HG02623 (cell line): Measurements from ENCODE around the gene COL8A1.

Source experiments
- ATAC-seq: cut with Tn5 transposase; IDR thresholded peaks from one replicate; pipeline ENCODE4 v1.9.1; 2021; ENCODE audit warnings: moderate library complexity; ENCODE audit not compliant: unreplicated experiment

COL8A1 gene

DNA sequence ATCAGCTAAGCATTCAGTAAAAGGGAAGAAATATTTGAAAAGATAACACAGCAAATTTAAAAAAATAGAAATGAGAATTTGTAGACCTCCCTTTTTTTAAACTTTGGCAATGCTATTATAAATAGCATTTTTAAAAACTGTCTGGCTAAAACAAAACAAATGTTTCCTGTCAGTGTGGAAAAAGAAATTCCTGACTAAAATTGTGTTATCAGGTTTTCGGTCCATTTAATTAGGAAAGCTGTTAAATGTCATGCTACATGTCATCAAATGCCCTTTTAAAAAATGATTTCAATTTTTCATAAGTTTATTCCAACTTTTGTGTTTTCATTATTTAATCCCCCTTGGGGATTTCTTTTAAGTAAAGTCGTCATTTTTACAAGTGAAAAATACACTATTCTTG, 29.6 kb downstream of the COL8A1 start:
- no peak for ATAC-seq

DNA sequence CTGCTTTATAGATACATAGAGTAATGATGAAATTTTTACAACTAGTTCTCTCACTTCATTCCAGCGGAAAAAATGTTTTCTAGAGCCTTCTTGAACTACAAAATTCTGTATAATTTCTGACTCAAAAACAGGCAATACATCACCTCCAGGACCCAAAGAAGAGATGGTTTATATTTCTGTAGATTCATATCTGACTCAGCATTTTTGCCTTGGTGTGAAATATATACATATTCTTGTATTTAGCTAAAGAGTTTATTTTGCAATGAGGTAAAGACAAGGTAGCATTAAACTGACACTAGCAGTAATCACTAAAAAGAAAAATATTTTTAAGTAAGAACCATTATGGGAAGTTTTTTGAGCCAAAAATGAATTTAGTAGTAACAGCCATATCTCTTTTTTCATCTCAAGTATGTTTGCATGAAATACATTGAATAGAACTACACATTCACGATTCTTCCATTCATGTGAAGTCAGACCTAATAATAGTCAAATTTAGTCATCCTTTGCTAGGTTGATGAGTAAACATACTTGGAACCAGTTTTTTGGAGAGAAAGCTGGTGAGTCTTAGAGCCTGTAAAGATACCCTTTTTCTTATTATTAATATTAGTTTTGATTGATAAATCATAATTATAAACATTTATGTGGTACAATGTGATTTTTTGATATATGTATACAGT, 31.6 kb downstream of the COL8A1 start:
- ATAC-seq: no peak

DNA sequence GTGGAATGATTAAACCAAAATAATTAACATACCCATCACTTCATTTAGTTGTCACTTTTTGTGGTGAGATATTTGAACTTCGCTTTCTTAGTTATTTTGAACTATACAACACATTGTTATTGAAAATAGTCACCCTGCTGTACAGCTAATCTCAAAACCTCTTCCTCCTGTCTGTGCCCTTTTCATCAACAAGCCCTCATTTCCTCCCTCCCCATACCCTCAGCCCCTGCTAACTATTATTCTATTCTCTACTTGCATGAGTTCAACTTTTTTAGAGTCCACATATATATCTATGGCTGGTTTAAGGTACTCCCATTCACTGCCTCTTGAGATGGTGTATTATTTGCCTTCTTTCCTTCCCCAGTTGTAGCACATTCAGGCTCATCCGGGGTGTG, 32.2 kb downstream of the COL8A1 start:
- no peak for ATAC-seq

DNA sequence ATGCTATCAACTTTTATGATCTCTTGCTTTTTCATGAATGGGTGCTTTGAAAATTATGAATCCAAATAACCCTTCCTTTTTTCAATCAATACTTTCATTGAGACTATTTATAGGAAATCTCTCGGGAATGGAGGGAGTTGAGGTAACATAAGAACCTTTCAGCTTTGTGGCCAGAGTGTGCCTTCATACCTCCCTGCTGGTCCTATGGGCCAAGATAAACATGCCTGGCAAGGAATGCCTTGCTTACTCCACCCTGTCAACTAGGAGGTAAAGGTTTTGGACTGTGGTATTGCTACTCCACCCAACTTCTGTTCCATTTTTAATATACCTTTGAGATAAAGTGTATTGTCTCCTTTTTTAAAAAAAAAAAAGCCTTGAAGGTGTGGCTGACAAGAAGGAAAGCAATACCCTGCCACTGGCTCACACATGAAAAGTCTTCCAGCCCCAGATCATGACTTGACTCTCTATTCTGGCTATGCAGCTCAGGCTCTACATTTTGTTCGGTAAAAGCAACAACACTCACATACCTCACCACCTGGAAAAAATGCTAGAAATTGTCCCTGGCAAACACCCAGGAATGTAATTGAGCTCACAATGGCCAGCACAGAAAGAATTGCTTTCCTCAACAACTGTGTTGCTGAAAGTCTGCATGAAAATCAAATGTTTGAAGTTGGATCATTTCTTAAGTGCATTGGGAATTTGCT, 35.8 kb downstream of the COL8A1 start:
- no peak for ATAC-seq

DNA sequence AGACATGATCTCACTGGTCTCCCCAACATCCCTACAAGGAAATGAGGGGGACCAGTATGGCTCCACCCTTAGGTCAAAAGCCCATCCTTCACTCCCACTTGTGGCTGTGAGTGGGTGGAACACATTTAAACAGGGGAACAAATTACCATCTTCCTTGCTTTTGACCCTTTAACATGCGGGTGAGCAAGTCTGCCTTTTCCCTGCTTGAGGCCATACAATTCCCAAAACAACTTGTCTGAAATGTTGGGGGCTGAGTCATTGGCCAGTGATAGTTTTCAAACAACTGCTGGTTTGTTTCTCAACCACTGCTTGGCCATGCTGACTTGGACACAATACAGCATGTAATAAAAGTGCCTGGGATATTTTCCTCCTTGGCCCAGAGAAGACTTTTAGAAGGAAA, 39.6 kb downstream of the COL8A1 start:
- ATAC-seq: no peak

DNA sequence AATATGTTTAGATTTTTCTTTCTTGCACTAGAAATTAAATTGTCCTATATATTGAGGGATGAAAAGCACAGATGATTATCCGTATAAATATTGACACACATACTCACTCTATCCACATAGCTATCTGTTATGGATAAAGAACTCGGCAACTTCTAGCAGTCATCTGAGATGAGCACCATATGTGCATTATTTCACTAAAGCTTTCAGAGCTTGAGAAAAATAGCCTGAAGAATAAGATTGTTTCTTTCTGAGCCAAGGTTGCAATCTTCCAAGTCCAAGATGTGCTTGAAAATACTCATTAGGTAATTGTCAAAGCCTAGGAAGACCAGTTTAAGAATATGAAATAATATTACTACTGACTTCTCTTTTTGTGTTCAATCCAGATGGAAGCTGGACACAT, 40.5 kb downstream of the COL8A1 start:
- no peak for ATAC-seq

DNA sequence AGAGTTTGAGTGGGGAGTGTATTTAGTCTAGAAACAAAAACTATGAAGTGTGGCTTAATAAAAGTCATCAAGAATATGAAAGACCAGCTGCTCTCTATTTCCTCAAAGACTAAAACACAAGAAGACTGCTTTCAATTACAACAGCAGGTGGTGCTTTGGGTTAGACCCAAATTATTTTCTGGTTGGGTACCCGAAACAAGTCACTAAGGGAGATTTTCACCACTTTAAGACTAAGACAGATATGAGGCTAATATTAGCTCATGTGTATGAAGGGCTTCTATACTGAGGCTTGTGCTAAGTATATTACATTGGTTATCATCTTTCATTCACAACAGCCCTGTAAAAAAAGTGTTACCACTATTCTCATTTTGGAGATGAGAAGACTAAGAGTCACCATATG, 43.1 kb downstream of the COL8A1 start:
- no peak for ATAC-seq

DNA sequence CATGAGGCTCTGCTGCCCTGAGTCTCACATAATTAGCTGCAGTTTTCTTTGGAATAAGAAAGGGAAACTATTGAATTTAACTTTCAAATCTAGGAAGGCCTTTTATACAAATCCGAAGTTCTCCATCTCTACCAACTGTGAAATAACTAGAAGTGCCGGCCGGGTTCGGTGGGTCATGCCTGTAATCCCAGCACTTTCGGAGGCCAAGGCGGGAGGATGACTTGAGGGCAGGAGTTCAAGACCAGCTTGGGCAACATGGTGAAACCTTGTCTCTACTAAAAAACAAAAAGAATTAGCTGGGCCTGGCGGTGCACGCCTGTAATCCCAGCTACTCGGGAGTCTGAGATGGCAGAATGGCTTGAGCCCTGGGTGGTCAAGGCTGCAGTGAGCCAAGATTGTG, 43.6 kb downstream of the COL8A1 start:
- ATAC-seq: no peak

DNA sequence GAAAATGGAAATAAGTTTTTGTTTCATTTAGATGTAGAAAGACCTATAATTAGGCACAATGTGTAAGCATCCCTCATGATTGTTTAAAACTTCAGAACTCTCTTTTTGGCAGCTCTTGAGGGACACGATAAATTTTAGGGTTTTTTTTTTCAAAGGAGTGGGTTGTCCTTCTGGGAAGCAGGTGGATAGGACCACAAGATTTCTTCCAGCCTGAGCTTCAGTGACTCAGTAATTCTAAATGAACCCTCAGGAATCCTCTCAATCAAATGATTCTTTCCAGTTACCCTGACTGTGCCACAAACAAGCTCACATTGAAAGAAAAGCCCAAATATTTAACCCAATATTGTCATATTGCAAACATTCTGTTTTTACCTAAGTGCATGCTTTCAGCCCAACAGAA, 45.1 kb downstream of the COL8A1 start:
- no peak for ATAC-seq

DNA sequence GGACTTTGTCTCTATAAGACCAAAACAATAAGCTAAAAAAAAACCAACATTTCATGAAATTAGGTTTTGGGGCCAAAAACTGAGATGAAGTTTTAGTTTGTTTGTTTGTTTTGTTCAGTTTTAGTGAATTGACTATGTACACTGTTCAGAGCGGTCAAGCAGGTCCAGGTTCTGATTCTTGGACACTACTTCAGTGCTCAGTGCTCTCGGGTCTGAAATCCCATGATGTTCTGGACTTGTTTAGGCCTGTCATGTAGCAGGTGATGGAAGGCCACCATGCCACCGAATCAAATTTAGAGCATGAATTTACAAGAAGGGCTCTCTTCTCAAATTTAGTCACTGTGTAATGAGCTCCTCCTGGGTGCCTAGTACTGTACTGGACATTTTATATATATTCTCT, 45.5 kb downstream of the COL8A1 start:
- ATAC-seq: no peak

DNA sequence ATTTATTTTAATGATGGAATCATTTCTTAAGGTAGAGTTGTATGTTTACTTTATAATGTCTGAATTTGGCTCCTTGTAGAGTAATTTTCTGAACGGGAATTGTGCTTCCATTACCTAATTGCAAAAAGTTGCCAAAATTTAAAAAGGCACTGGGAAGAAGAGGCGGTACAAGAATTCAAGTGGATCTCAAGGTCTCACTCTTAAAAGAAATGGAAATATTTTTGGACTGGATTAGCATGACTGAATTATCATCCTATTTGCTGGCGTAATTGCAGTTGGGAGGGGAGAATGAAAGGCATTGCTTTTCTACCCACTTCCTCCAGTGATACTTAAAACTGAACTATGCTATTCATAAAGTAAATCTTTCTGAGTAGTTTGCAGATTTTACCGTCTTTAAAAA, 46.2 kb downstream of the COL8A1 start:
- ATAC-seq: no peak

DNA sequence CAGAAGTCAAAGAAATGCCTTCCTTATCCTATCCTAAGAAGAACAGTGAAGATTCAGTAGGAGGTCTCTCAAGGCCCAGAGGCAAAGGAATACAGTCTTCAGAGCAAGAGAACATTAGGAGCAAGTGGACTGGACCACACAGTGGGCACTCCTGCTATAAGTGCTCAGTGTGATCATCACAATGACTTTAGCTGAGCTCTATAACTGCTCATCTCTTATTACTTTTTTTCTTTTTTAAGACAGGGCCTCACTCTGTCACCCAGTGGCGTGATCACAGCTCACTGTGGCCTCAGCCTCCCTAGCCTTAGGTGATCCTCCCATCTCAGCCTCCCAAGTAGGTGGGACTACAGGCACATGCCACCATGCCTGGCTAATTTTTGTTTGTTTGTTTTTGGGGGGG, 48.1 kb downstream of the COL8A1 start:
- no peak for ATAC-seq

DNA sequence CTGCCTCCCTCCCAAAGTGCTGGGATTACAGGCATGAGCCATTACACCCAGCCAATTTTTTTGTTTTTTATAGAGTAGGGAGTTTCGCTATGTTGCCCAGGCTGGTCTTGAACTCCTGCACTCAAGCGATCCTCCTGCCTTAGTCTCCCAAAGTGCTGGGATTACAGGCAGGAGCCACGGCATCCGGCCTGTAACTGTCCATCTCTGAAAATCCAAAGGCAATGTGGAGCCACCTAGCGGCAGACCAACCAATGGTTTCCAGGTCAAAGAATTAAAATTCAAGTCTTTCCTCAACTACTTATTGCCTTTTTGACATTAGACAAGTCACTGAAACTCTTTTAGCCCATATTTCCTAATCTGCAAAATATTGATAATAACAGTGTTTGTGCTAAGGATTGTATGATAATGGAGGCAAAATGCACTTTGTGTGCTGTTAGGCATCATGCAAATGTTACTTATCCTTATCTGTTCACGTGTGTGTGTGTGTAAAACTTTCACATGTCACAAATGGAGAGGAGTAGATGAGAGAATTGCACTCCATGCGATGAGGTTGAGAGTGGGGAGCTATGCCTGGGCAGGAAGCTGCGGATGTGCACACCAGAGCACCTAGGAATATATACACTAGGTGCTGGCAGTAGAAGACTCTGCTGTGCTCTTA, 48.7 kb downstream of the COL8A1 start:
- ATAC-seq: no peak

DNA sequence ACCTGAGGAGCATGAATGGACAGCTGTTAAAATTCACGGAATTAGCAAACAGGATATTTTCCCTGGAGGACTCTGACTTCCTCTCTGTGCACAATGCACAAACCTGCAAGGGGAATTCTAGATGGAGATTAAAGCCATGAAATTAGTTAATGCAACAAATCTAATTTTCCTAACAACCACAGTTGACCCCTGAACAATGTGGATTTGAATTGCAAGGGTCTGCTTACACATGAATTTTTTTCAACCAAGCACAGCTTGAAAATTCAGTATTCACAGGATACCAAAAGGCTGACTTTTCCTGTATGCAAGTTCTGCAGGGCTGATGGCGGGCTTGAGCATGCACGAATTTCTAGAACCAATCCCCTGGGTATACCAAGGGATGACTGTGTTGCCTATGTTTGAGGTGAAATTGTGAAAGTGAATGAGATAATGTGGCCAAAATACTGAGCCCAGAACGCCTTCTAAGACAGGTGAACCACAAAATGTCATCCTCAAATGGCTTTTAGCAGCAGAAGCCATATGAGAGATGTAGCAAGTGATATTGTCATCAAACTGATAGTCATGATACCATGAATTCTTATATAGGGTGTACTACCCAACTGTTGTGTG, 52.5 kb downstream of the COL8A1 start:
- no peak for ATAC-seq

DNA sequence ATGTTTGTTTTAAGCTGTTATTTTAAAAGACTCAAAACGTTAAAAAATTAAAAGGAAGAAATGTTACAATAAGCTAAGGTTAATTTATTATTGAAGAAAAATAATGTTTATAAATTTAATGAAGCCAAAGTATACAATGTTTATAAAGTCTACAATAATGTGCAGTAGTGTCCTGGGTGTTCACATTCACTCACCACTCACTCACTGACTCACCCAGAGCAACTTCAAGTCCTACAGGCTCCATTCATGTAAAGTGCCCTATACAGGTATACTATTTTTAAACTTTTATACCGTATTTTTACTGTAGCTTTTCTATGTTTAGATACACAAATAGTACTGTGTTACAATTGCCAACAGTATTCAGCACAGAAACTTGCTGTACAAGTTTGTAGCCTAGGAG, 55.2 kb downstream of the COL8A1 start:
- ATAC-seq: no peak

DNA sequence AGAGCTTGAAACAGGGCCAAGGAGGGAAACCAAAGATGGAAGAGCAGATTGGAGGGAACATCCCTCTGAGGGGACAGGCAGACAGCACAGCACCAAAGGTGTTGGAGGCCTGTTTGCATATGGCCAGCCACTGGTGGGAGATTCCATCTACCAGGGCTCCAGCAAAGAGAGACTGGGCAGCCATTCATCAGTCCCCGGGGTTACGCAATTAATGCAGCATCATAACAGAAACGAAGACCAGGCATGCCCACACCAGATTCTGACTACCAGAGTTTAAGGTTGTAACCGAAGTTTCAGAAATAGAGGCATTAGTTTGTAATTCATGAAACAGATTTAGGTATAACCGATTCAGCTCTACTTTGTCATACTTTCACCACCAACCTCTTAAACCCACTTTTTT, 58.1 kb downstream of the COL8A1 start:
- no peak for ATAC-seq

DNA sequence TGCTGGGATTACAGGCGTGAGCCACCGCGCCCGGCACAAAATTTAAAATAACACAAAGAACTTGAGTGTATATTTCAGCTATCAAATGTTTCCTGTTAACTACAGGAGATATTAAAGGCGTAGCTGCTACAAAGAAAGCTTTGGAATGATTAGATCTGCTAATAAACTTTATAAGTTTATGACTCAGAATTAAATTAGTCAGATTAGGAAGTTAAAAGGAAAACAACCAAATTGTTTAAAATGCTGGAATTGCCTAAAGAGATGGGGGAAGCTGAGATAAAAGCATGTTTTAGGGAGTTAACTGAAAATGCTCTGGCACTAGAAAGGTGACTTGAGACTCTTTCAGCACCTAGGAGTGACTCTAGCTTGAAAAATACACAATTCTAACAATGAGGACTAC, 58.9 kb downstream of the COL8A1 start:
- no peak for ATAC-seq

DNA sequence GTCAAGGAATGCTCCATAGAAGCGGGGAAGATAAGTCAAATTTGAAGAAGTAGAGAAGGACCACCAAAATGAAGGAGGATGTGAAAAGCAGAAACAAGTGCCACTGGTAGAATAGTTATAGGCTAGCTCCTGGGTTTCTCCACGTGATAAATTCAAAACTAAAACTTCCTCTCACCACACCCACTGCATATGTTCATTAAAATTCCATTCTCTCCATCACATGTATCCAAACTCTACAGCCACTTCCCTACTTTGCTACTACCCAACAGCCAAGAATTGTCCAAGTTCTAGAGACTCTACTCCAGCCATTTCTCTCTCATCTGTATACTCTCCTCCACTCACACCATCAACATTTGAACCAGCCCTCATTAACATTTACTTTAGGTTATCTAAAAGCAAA, 60.5 kb downstream of the COL8A1 start:
- no peak for ATAC-seq

DNA sequence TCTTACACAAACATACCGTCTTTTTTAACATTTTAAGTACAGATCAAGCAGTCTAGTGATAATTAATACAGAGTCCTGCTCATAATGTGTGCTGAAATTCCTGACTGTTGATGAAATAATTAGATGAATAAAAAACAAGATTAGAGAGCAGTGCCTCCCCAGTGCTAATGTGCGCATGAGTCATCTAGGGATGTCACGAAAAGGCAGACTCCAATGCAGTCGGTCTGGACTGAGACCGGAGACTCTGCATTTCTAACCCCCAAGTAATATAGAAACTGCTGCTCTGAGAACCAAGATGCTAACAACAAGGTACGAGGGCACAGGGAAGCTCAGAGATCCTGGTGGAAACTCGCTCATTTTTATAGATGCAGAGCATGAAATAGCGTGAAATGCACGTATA, 61.4 kb downstream of the COL8A1 start:
- no peak for ATAC-seq

DNA sequence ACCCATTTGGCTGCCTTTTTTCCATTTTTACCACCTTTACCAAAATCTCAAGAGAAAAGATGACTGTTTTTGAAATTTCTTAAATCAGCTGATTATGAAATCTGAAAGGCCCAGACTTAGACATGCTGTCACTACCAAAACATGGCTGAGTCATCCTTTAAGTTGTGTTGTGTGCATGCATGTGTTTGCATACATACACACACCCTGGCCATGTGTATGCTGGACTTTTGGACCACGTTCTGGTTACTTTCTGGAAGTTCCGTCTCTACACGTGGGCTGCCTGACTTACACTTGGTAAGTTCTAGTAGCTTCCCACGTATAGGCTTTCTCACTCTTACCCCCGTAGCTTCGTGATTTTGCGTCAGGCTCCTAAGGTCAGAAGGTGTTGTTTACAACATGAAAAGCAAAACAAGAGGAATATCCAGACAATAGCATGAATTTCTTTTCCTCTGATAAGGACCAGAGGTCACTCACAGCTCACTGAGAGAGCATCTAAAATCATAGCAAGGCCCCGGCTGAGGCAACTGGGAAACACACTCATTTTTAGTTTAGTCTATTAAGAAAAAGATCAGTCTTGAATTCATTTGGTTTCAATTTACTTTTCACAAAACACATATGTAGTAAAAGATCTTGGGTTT, 62.4 kb downstream of the COL8A1 start:
- ATAC-seq: no peak
